Measurements from ENCODE around the gene IRS1.

Gene IRS1

DNA sequence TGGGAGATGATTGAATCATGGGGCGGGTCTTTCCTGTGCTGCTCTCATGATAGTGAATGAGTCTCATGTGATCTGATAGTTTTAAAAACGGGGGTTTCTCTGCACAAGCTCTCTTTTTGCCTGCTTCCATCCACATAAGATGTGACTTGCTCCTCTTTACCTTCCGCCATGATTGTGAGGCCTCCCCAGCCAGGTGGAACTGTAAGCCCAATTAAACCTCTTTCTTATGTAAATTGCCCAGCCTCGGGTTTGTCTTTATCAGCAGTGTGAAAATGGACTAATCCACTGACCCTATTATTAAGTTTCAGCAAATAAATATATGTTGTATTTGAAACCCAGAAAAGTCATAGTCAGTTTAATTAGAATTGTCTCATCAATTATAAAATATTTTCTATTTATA, 22.0 kb downstream of the IRS1 start:
- intact Hi-C loops (cut with DNase I; ENCODE audit: low total_unique reads), result no loop called here
- DNase-seq, result no peak
- Histone ChIP-seq H3K27ac (no peak overlapping the region), H3K4me3 (no peak overlapping the region), H3K4me1 (peaks cover 0 to 31% (median 14%) of the 10 kb centered on the region in 4 donors), H3K9me3 (no peaks in the 10 kb centered on the region), H3K36me3 (peaks cover 12 to 19% (median 18%) of the 10 kb centered on the region in 3 donors), H3K27me3 (no peaks in the 10 kb centered on the region)
- TF ChIP-seq CTCF (IDR thresholded peaks at IDR 0.05), result no peak

DNA sequence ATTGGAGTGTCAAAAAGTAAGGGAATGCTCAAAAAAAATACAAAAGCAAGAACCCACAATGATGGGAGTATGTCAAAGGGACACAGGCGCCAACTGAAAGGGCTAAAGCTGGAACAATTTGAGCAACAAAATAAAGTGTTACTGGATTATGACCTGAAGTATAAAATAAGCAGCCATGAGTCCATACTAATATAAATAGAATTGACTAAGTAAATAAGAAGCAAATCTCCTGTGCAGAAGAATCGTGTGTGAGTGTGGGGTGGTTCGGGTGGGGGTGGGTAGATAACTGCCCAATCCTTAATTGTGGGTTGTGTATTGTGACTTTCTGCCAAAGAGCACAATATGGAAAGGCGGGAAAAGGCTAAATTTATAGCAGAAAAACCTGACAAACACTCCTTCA, 23.5 kb downstream of the IRS1 start:
- H3K27ac ChIP-seq, result no peak overlapping the region
- H3K4me1 ChIP-seq, result peaks cover 0 to 30% (median 15%) of the 10 kb centered on the region in 4 donors
- no peak for TF ChIP-seq CTCF (IDR thresholded peaks at IDR 0.05)

DNA sequence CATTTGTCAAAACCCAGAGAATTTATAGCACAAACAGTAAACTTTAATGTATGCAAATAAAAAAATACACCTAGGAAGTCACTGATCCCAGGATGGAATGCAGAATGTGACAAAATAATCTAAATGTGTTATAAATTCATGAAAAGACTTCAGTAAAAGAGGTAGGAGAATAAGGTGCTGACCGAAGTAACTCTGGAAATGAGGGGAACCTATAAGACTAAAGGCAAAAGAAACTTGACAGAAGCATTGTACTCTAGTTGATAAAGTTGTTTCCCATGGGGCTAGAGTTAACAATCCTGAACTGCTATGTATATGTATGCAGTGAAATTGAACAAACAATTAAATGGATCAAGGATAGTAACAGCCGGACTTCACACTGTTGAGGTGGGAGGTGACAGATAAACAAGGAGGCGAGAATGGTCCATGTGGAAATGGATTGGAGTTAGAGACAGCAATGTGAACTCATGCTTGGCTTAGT, 24.5 kb downstream of the IRS1 start:
- no peak overlapping the region for H3K4me3 ChIP-seq
- H3K27me3 ChIP-seq, result no peaks in the 10 kb centered on the region
- no peak for DNase-seq
- H3K4me1 ChIP-seq, result peaks cover 0 to 33% (median 17%) of the 10 kb centered on the region in 4 donors
- peaks cover 12 to 25% (median 18%) of the 10 kb centered on the region in 3 donors for H3K36me3 ChIP-seq
- no peak for TF ChIP-seq CTCF (IDR thresholded peaks at IDR 0.05)
- H3K9me3 ChIP-seq, result no peaks in the 10 kb centered on the region
- intact Hi-C loops (cut with DNase I; ENCODE audit: low total_unique reads), result no loop called here
- H3K27ac ChIP-seq, result no peak overlapping the region

More for the DNA sequence above, 23.5 kb downstream of the IRS1 start:
- no peaks in the 10 kb centered on the region for H3K27me3 ChIP-seq
- no peaks in the 10 kb centered on the region for H3K9me3 ChIP-seq
- intact Hi-C loops (cut with DNase I; ENCODE audit: low total_unique reads), result no loop called here
- H3K4me3 ChIP-seq, result no peak overlapping the region
- DNase-seq, result no peak
- peaks cover 12 to 19% (median 18%) of the 10 kb centered on the region in 3 donors for H3K36me3 ChIP-seq

DNA sequence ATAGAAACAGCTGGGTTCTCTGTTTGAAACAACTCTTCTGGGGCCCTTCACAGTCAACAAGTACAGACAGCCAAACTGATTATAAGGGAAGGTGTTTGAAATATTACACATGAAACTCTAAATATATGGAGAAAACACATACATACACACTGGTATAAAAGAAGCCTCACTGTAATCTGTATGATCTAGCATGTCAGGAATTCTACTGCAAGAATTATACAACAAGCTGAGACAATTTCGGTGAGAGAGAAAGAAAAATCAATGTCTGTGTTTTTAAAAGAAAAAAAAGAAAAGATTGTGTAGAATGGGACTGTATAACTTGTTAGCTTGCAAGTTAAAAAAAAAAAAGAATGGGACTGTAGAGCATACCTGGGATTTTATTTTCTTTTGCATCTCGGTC, 26.3 kb downstream of the IRS1 start:
- Histone ChIP-seq H3K4me1 (peaks cover 0 to 33% (median 17%) of the 10 kb centered on the region in 4 donors), H3K36me3 (peaks cover 12 to 25% (median 18%) of the 10 kb centered on the region in 3 donors), H3K4me3 (no peak overlapping the region), H3K27me3 (no peaks in the 10 kb centered on the region), H3K9me3 (no peaks in the 10 kb centered on the region), H3K27ac (no peak overlapping the region)
- DNase-seq, result no peak
- intact Hi-C loops (cut with DNase I; ENCODE audit: low total_unique reads), result no loop called here
- TF ChIP-seq CTCF (IDR thresholded peaks at IDR 0.05), result no peak

- DNase-seq, result no peak
- H3K27ac ChIP-seq, result no peak overlapping the region
- no peaks in the 10 kb centered on the region for H3K9me3 ChIP-seq
- H3K4me3 ChIP-seq, result no peak overlapping the region
- H3K36me3 ChIP-seq, result peaks cover 12 to 25% (median 18%) of the 10 kb centered on the region in 3 donors
- TF ChIP-seq CTCF (IDR thresholded peaks at IDR 0.05), result no peak
- no peaks in the 10 kb centered on the region for H3K27me3 ChIP-seq
- H3K4me1 ChIP-seq, result peaks cover 0 to 36% (median 17%) of the 10 kb centered on the region in 4 donors
- intact Hi-C loops (cut with DNase I; ENCODE audit: low total_unique reads), result no loop called here
Observed at GRCh38 chr2:226772389-226773179, 27.0 kb downstream of the IRS1 start.

All from tibial artery (tissue), 4 donors.